SK-N-MC (cell line): ENCODE results near the gene PTPRK.

Source experiments
- EZH2 ChIP-seq: fragments of 200-600 bp; sonication (generic); IDR thresholded peaks from one replicate; pipeline ENCODE4 v1.6.1; 2017; ENCODE audit warnings: antibody characterized with exemption
- POLR2AphosphoS5 ChIP-seq: IDR thresholded peaks from 2 replicates; pipeline ENCODE4 v1.6.1; 2012; ENCODE audit warnings: mild to moderate bottlenecking, low read depth, low read length, borderline replicate concordance

DNA sequence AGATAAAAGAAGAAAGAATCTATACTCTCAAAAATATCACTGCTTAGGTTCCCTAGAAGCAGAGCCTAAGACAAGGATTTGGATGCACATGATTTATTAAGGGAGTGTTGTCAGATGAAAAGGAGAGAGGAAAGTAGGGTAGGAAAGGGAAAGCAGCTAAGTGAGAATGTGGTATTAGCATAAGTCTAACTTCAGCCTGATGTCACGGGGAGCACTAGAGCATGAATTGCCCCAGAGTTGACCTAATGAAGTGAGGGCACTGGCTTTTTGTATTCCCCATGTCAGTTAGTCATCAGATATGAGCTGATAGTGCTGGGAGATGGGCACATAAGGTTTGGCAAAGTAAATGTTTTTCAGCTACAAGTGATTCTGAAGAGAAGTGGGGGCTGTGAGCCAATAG lies 490.6 kb downstream of the PTPRK start:
- TF ChIP-seq EZH2: no peak
- no peak for TF ChIP-seq POLR2AphosphoS5
